ENCODE results near the gene MAD2L1BP.
"Not testable (repeated sequence)": the region's sequence is repeated elsewhere in the genome, so short reads cannot be mapped to it uniquely, and the experiment has no call there.

The MAD2L1BP gene

GRCh38 chr6:43647613-43648012, 12.0 kb downstream of the MAD2L1BP start:
- DNase-seq (ENCODE audit: low read depth): no peak
- H3K4me3 ChIP-seq (ENCODE audit: low read depth, low read length): no peak overlapping the region
- no peak for TF ChIP-seq CTCF (IDR thresholded peaks at IDR 0.05; ENCODE audit: low read depth, low read length, missing control alignments)

- TF ChIP-seq CTCF (IDR thresholded peaks at IDR 0.05; ENCODE audit: low read depth, low read length, missing control alignments): no peak
- H3K4me3 ChIP-seq (ENCODE audit: low read depth, low read length): no peak overlapping the region
- DNase-seq (ENCODE audit: low read depth): no peak
Measured at GRCh38 chr6:43648248-43648647, 12.6 kb downstream of the MAD2L1BP start.

- DNase-seq (ENCODE audit: low read depth): not testable (repeated sequence)
Measured at GRCh38 chr6:43652822-43653221, 17.2 kb downstream of the MAD2L1BP start.

GRCh38 chr6:43657221-43657802, 21.7 kb downstream of the MAD2L1BP start:
- TF ChIP-seq CTCF (IDR thresholded peaks at IDR 0.05; ENCODE audit: low read depth, low read length, missing control alignments): no peak
- no peak for DNase-seq (ENCODE audit: low read depth)
- H3K4me3 ChIP-seq (ENCODE audit: low read depth, low read length): no peak overlapping the region

More at GRCh38 chr6:43652822-43653221, 17.2 kb downstream of the MAD2L1BP start:
- not testable (repeated sequence) for H3K4me3 ChIP-seq (ENCODE audit: low read depth, low read length)

- TF ChIP-seq CTCF (IDR thresholded peaks at IDR 0.05; ENCODE audit: low read depth, low read length, missing control alignments): no peak
- DNase-seq (ENCODE audit: low read depth): no peak
- H3K4me3 ChIP-seq (ENCODE audit: low read depth, low read length): no peak overlapping the region
Measured at GRCh38 chr6:43658161-43658560, 22.5 kb downstream of the MAD2L1BP start.

- H3K4me3 ChIP-seq (ENCODE audit: low read depth, low read length); DNase-seq (ENCODE audit: low read depth): not testable (repeated sequence)
Measured at GRCh38 chr6:43662948-43663347, 27.3 kb downstream of the MAD2L1BP start.

GRCh38 chr6:43665376-43665775, 29.7 kb downstream of the MAD2L1BP start:
- no peak for DNase-seq (ENCODE audit: low read depth)
- no peak for TF ChIP-seq CTCF (IDR thresholded peaks at IDR 0.05; ENCODE audit: low read depth, low read length, missing control alignments)
- H3K4me3 ChIP-seq (ENCODE audit: low read depth, low read length): no peak overlapping the region

GRCh38 chr6:43666196-43666920, 30.7 kb downstream of the MAD2L1BP start:
- no peak overlapping the region for H3K4me3 ChIP-seq (ENCODE audit: low read depth, low read length)
- no peak for TF ChIP-seq CTCF (IDR thresholded peaks at IDR 0.05; ENCODE audit: low read depth, low read length, missing control alignments)
- DNase-seq (ENCODE audit: low read depth): no peak
